ENCODE measurements around the gene SLC1A5.
A peak's percentile ranks its signal among the peaks of the same experiment; 100 is the strongest.
"Not testable (repeated sequence)": the region's sequence is repeated elsewhere in the genome, so short reads cannot be mapped to it uniquely, and the experiment has no call there.

The SLC1A5 gene
- total RNA-seq = 65.9 to 105 reads per million in 2 donors

GRCh38 chr19:46788262-46788967 is at the start of gene SLC1A5:
TSS of gene SLC1A5 (minus strand) at chr19:46788594. CDS start at chr19:46787965, 629 bp downstream.
- peak; percentile 93 to 99 (median 98) for DNase-seq

- DNase-seq = no peak
Observed at GRCh38 chr19:46838160-46838559, 49.8 kb upstream of the SLC1A5 start.

- DNase-seq = no peak
Observed at GRCh38 chr19:46834984-46835383, 46.6 kb upstream of the SLC1A5 start.

GRCh38 chr19:46834121-46834520 is 45.7 kb upstream of the SLC1A5 start:
- DNase-seq = no peak

- no peak for DNase-seq
Observed at GRCh38 chr19:46830864-46831263, 42.5 kb upstream of the SLC1A5 start.

GRCh38 chr19:46828484-46828883 is 40.1 kb upstream of the SLC1A5 start:
- peak in 1 of 5 experiments; percentile 40 for DNase-seq

- no peak for DNase-seq
Observed at GRCh38 chr19:46825731-46826055, 37.3 kb upstream of the SLC1A5 start.

- DNase-seq = peak in 1 of 5 experiments; percentile 66
Observed at GRCh38 chr19:46824890-46825730, 36.7 kb upstream of the SLC1A5 start.

- no peak for DNase-seq
Observed at GRCh38 chr19:46823049-46823448, 34.7 kb upstream of the SLC1A5 start.

- DNase-seq = not testable (repeated sequence)
Observed at GRCh38 chr19:46822410-46822787, 34.0 kb upstream of the SLC1A5 start.

- peak; percentile 18 to 87 (median 40) for DNase-seq
Observed at GRCh38 chr19:46821512-46822409, 33.4 kb upstream of the SLC1A5 start.

GRCh38 chr19:46818812-46819211 is 30.4 kb upstream of the SLC1A5 start:
- DNase-seq = peak in 1 of 5 experiments; percentile 68

GRCh38 chr19:46815833-46816627 is 27.6 kb upstream of the SLC1A5 start:
- no peak for DNase-seq

- no peak for DNase-seq
Observed at GRCh38 chr19:46813839-46814358, 25.5 kb upstream of the SLC1A5 start.

- no peak for DNase-seq
Observed at GRCh38 chr19:46812977-46813838, 24.8 kb upstream of the SLC1A5 start.

GRCh38 chr19:46809534-46810272 is 21.3 kb upstream of the SLC1A5 start:
- DNase-seq = no peak

GRCh38 chr19:46806656-46807055 is 18.3 kb upstream of the SLC1A5 start:
- no peak for DNase-seq

- DNase-seq = not testable (repeated sequence)
Observed at GRCh38 chr19:46804432-46804831, 16.0 kb upstream of the SLC1A5 start.

GRCh38 chr19:46803555-46803954 is 15.2 kb upstream of the SLC1A5 start:
- no peak for DNase-seq

GRCh38 chr19:46802152-46802551 is 13.8 kb upstream of the SLC1A5 start:
- no peak for DNase-seq
